ENCODE data around the gene NDFIP1.
A peak's percentile ranks its signal among the peaks of the same experiment; 100 is the strongest.

NDFIP1 gene

DNA sequence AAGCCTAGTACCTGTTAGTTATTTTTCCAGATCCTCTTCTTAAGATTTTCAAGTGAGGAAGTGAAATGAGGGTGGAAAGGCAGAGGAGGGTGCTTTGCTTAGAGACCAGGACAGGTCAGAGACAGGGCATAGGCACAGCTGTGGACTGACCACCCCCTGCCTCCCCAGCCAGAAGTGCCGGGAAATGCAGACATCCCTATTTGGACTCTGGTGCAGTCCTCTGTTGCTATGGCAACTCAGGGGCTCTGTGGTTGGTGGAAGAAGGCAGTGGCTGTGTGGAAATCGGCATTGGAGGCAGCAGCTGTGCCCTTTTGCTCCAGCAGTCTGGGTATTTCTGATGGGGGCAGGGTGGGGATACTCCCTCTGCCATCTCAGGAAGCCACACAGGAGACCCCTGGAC, 43.3 kb upstream of the NDFIP1 start:
- Histone ChIP-seq H3K27me3 (ENCODE audit: control insufficient read depth, insufficient read depth, low read length) (no peaks in the 10 kb centered on the region), H3K79me2 (no peaks in the 10 kb centered on the region), H3K9ac (no peak overlapping the region), H3K9me3 (ENCODE audit: control insufficient read depth, low read length) (no peaks in the 10 kb centered on the region), H2AFZ (no peak overlapping the region), H3K4me3 (ENCODE audit: low read depth, low read length) (no peak overlapping the region), H3K4me2 (ENCODE audit: low read length) (no peak overlapping the region), H3K36me3 (ENCODE audit: control insufficient read depth, insufficient read depth, low read length) (no peaks in the 10 kb centered on the region), H3K27ac (no peak overlapping the region), H3K4me1 (peaks cover 8% of the 10 kb centered on the region)
- TF ChIP-seq CTCF (IDR thresholded peaks at IDR 0.05), result no peak

GRCh38 chr5:142069606-142070399, 38.8 kb upstream of the NDFIP1 start:
- no peak for TF ChIP-seq CTCF (IDR thresholded peaks at IDR 0.05)
- no peak overlapping the region for H3K9ac ChIP-seq
- H3K9me3 ChIP-seq (ENCODE audit: control insufficient read depth, low read length), result no peaks in the 10 kb centered on the region
- no peak overlapping the region for H3K27ac ChIP-seq
- H3K4me1 ChIP-seq, result no peaks in the 10 kb centered on the region
- no peaks in the 10 kb centered on the region for H3K36me3 ChIP-seq (ENCODE audit: control insufficient read depth, insufficient read depth, low read length)
- peak overlapping the region; percentile 26 for H2AFZ ChIP-seq
- no peak overlapping the region for H3K4me2 ChIP-seq (ENCODE audit: low read length)
- no peaks in the 10 kb centered on the region for H3K79me2 ChIP-seq
- no peaks in the 10 kb centered on the region for H3K27me3 ChIP-seq (ENCODE audit: control insufficient read depth, insufficient read depth, low read length)
- no peak overlapping the region for H3K4me3 ChIP-seq (ENCODE audit: low read depth, low read length)

- no peaks in the 10 kb centered on the region for H3K9me3 ChIP-seq (ENCODE audit: control insufficient read depth, low read length)
- H3K4me2 ChIP-seq (ENCODE audit: low read length), result no peak overlapping the region
- H3K79me2 ChIP-seq, result no peaks in the 10 kb centered on the region
- TF ChIP-seq CTCF (IDR thresholded peaks at IDR 0.05), result no peak
- H3K9ac ChIP-seq, result no peak overlapping the region
- H3K27ac ChIP-seq, result no peak overlapping the region
- no peaks in the 10 kb centered on the region for H3K27me3 ChIP-seq (ENCODE audit: control insufficient read depth, insufficient read depth, low read length)
- H3K4me3 ChIP-seq (ENCODE audit: low read depth, low read length), result no peak overlapping the region
- H2AFZ ChIP-seq, result no peak overlapping the region
- no peaks in the 10 kb centered on the region for H3K36me3 ChIP-seq (ENCODE audit: control insufficient read depth, insufficient read depth, low read length)
- no peaks in the 10 kb centered on the region for H3K4me1 ChIP-seq
These were observed 37.8 kb upstream of the NDFIP1 start for GRCh38 chr5:142070734-142071133.

DNA sequence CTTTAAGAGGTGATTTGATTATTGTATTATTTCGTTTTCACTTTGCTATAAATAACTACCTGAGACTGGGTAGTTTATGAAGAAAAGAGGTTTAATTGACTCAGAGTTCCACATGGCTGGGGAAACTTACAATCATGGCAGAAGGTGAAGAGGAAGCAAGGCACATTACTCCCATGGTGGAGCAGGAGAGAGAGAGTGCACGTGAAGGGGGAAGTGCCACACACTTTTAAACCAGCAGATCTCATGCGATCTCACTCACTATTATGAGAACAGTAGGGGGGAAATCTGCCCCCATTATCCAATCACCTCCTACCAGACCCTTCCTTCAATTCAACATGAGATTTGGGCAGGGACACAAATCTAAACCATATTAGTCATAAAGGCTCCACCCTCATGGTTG, 36.1 kb upstream of the NDFIP1 start:
- no peak overlapping the region for H3K9ac ChIP-seq
- no peak overlapping the region for H3K27ac ChIP-seq
- no peaks in the 10 kb centered on the region for H3K9me3 ChIP-seq (ENCODE audit: control insufficient read depth, low read length)
- H3K36me3 ChIP-seq (ENCODE audit: control insufficient read depth, insufficient read depth, low read length), result no peaks in the 10 kb centered on the region
- H2AFZ ChIP-seq, result no peak overlapping the region
- H3K4me3 ChIP-seq (ENCODE audit: low read depth, low read length), result no peak overlapping the region
- H3K79me2 ChIP-seq, result no peaks in the 10 kb centered on the region
- H3K27me3 ChIP-seq (ENCODE audit: control insufficient read depth, insufficient read depth, low read length), result no peaks in the 10 kb centered on the region
- H3K4me2 ChIP-seq (ENCODE audit: low read length), result no peak overlapping the region
- no peaks in the 10 kb centered on the region for H3K4me1 ChIP-seq
- TF ChIP-seq CTCF (IDR thresholded peaks at IDR 0.05), result no peak
